Measurements from ENCODE around the gene PAPSS1.
A peak's percentile ranks its signal among the peaks of the same experiment; 100 is the strongest.
"Not testable (repeated sequence)": the region's sequence is repeated elsewhere in the genome, so short reads cannot be mapped to it uniquely, and the experiment has no call there.

PAPSS1 gene

GRCh38 chr4:107740381-107740780, 20.3 kb upstream of the PAPSS1 start:
- no peaks in the 10 kb centered on the region for H3K36me3 ChIP-seq (ENCODE audit: insufficient read depth, low read length)
- no peaks in the 10 kb centered on the region for H3K4me1 ChIP-seq (ENCODE audit: insufficient read depth, low read length)
- no peak overlapping the region for H3K9ac ChIP-seq (ENCODE audit: low read depth, low read length)
- H3K9me3 ChIP-seq (ENCODE audit: control insufficient read depth, insufficient read depth, low read length): no peaks in the 10 kb centered on the region

GRCh38 chr4:107737450-107737849, 17.4 kb upstream of the PAPSS1 start:
- Histone ChIP-seq H3K9ac (ENCODE audit: low read depth, low read length) (no peak overlapping the region), H3K9me3 (ENCODE audit: control insufficient read depth, insufficient read depth, low read length) (no peaks in the 10 kb centered on the region), H3K36me3 (ENCODE audit: insufficient read depth, low read length) (no peaks in the 10 kb centered on the region), H3K4me1 (ENCODE audit: insufficient read depth, low read length) (peaks cover 17% of the 10 kb centered on the region)

GRCh38 chr4:107736924-107737448, 17.0 kb upstream of the PAPSS1 start:
- no peaks in the 10 kb centered on the region for H3K9me3 ChIP-seq (ENCODE audit: control insufficient read depth, insufficient read depth, low read length)
- H3K4me1 ChIP-seq (ENCODE audit: insufficient read depth, low read length): peaks cover 17% of the 10 kb centered on the region
- no peak overlapping the region for H3K9ac ChIP-seq (ENCODE audit: low read depth, low read length)
- no peaks in the 10 kb centered on the region for H3K36me3 ChIP-seq (ENCODE audit: insufficient read depth, low read length)

GRCh38 chr4:107736037-107736436, 16.0 kb upstream of the PAPSS1 start:
- peaks cover 17% of the 10 kb centered on the region for H3K4me1 ChIP-seq (ENCODE audit: insufficient read depth, low read length)
- no peaks in the 10 kb centered on the region for H3K36me3 ChIP-seq (ENCODE audit: insufficient read depth, low read length)
- H3K9ac ChIP-seq (ENCODE audit: low read depth, low read length): no peak overlapping the region
- H3K9me3 ChIP-seq (ENCODE audit: control insufficient read depth, insufficient read depth, low read length): no peaks in the 10 kb centered on the region

GRCh38 chr4:107734120-107734519, 14.1 kb upstream of the PAPSS1 start:
- Histone ChIP-seq H3K9ac (ENCODE audit: low read depth, low read length) (no peak overlapping the region), H3K36me3 (ENCODE audit: insufficient read depth, low read length) (no peaks in the 10 kb centered on the region), H3K4me1 (ENCODE audit: insufficient read depth, low read length) (peaks cover 17% of the 10 kb centered on the region), H3K9me3 (ENCODE audit: control insufficient read depth, insufficient read depth, low read length) (no peaks in the 10 kb centered on the region)

- Histone ChIP-seq H3K4me1 (ENCODE audit: insufficient read depth, low read length) (peaks cover 17% of the 10 kb centered on the region), H3K36me3 (ENCODE audit: insufficient read depth, low read length) (no peaks in the 10 kb centered on the region), H3K9me3 (ENCODE audit: control insufficient read depth, insufficient read depth, low read length) (no peaks in the 10 kb centered on the region), H3K9ac (ENCODE audit: low read depth, low read length) (no peak overlapping the region)
Measured at GRCh38 chr4:107733431-107733925, 13.4 kb upstream of the PAPSS1 start.

GRCh38 chr4:107729050-107729449, 9.0 kb upstream of the PAPSS1 start:
- H3K9me3 ChIP-seq (ENCODE audit: control insufficient read depth, insufficient read depth, low read length); H3K4me1 ChIP-seq (ENCODE audit: insufficient read depth, low read length); H3K9ac ChIP-seq (ENCODE audit: low read depth, low read length); H3K36me3 ChIP-seq (ENCODE audit: insufficient read depth, low read length): not testable (repeated sequence)

- not testable (repeated sequence) for H3K36me3 ChIP-seq (ENCODE audit: insufficient read depth, low read length); H3K4me1 ChIP-seq (ENCODE audit: insufficient read depth, low read length); H3K9me3 ChIP-seq (ENCODE audit: control insufficient read depth, insufficient read depth, low read length); H3K9ac ChIP-seq (ENCODE audit: low read depth, low read length)
Measured at GRCh38 chr4:107726131-107726925, 6.3 kb upstream of the PAPSS1 start.

GRCh38 chr4:107725281-107725859, 5.3 kb upstream of the PAPSS1 start:
- Histone ChIP-seq H3K9me3 (ENCODE audit: control insufficient read depth, insufficient read depth, low read length) (no peaks in the 10 kb centered on the region), H3K9ac (ENCODE audit: low read depth, low read length) (no peak overlapping the region), H3K36me3 (ENCODE audit: insufficient read depth, low read length) (no peaks in the 10 kb centered on the region), H3K4me1 (ENCODE audit: insufficient read depth, low read length) (no peaks in the 10 kb centered on the region)

GRCh38 chr4:107723331-107723730, 3.3 kb upstream of the PAPSS1 start:
- H3K9ac ChIP-seq (ENCODE audit: low read depth, low read length); H3K36me3 ChIP-seq (ENCODE audit: insufficient read depth, low read length); H3K4me1 ChIP-seq (ENCODE audit: insufficient read depth, low read length); H3K9me3 ChIP-seq (ENCODE audit: control insufficient read depth, insufficient read depth, low read length): not testable (repeated sequence)

- no peaks in the 10 kb centered on the region for H3K9me3 ChIP-seq (ENCODE audit: control insufficient read depth, insufficient read depth, low read length)
- H3K36me3 ChIP-seq (ENCODE audit: insufficient read depth, low read length): no peaks in the 10 kb centered on the region
- H3K9ac ChIP-seq (ENCODE audit: low read depth, low read length): peak overlapping the region; percentile 77; the same call in 1 of the 2 replicates
- H3K4me1 ChIP-seq (ENCODE audit: insufficient read depth, low read length): peaks cover 8% of the 10 kb centered on the region; the same call in 1 of the 2 replicates
Measured at GRCh38 chr4:107721436-107722100, 1.5 kb upstream of the PAPSS1 start.

GRCh38 chr4:107719207-107719921, 670 bp downstream of the PAPSS1 start:
- H3K4me1 ChIP-seq (ENCODE audit: insufficient read depth, low read length): peaks cover 9% of the 10 kb centered on the region; the same call in 1 of the 2 replicates
- H3K9me3 ChIP-seq (ENCODE audit: control insufficient read depth, insufficient read depth, low read length): no peaks in the 10 kb centered on the region

GRCh38 chr4:107718351-107718965, 1.6 kb downstream of the PAPSS1 start:
- Histone ChIP-seq H3K36me3 (ENCODE audit: insufficient read depth, low read length) (no peaks in the 10 kb centered on the region), H3K9me3 (ENCODE audit: control insufficient read depth, insufficient read depth, low read length) (no peaks in the 10 kb centered on the region), H3K9ac (ENCODE audit: low read depth, low read length) (peak overlapping the region; percentile 77; the same call in 1 of the 2 replicates), H3K4me1 (ENCODE audit: insufficient read depth, low read length) (peaks cover 9% of the 10 kb centered on the region; the same call in 1 of the 2 replicates)

More at GRCh38 chr4:107719207-107719921, 670 bp downstream of the PAPSS1 start:
- Histone ChIP-seq H3K9ac (ENCODE audit: low read depth, low read length) (peak overlapping the region; percentile 77), H3K36me3 (ENCODE audit: insufficient read depth, low read length) (no peaks in the 10 kb centered on the region)
